Natural killer cell treated with Interleukin-12 subunit alpha and Interleukin-12 subunit beta and Interleukin-15 and Interleukin-18, amount 100 ng/mL, for 72 hours (primary cell): Measurements from ENCODE around the gene CCDC93. TPM values are rescaled to one million over a fixed set of nuclear protein-coding genes. Genes with fewer than 3 reads are reported as not detected.
"Not testable (repeated sequence)": the region's sequence is repeated elsewhere in the genome, so short reads cannot be mapped to it uniquely, and the experiment has no call there.

ENCODE experiments used
- ATAC-seq, 2 donors: fragments of 150-1000 bp; cut with Tn5 transposase in 1 of 2; sonication (Bioruptor Pico), chemical (Tn5 transposase) in 1 of 2; 2 replicates each; pipeline ENCODE4 v1.10.0; 2021
- DNase-seq: peaks from one replicate; pipeline ENCODE4 v3.0.0; 2022; ENCODE audit warnings: low spot score
- H3K27ac Mint-ChIP-seq, 2 donors: 1 replicate in 1 of 2; 2 replicates in 1 of 2; pipeline ENCODE4 v1.8.0; 2022; ENCODE audit warnings: mixed read lengths in 2 of 2, mild to moderate bottlenecking in 1 of 2, moderate library complexity in 1 of 2
- H3K27me3 Mint-ChIP-seq, 2 donors: 1 replicate in 1 of 2; 2 replicates in 1 of 2; pipeline ENCODE4 v1.8.0; 2022; ENCODE audit warnings: mixed read lengths in 2 of 2
- H3K36me3 Mint-ChIP-seq: one replicate; pipeline ENCODE4 v1.8.0; 2022; ENCODE audit warnings: mixed read lengths
- H3K4me1 Mint-ChIP-seq, 2 donors: 1 replicate in 1 of 2; 2 replicates in 1 of 2; pipeline ENCODE4 v1.8.0; 2022; ENCODE audit warnings: low read depth in 2 of 2, mixed read lengths in 2 of 2, mild to moderate bottlenecking in 1 of 2
- H3K4me3 Mint-ChIP-seq: one replicate; pipeline ENCODE4 v1.8.0; 2022; ENCODE audit warnings: mixed read lengths
- H3K9me3 Mint-ChIP-seq: 2 replicates; pipeline ENCODE4 v1.8.0; 2022; ENCODE audit warnings: mixed read lengths
- total RNA-seq, 2 donors: library from RNA; stranded (reverse); gene quantifications; one replicate each; pipeline ENCODE4 v1.2.3, GENCODE V29; 2022

CCDC93 gene
- total RNA-seq, 2 donors from 2014 or later: 33.5 to 59.9 TPM

- Mint-ChIP-seq H3K4me1 (peaks cover 31 to 44% of the 10 kb centered on the region in 2 donors), H3K27ac (peak overlapping the region; percentile 38 to 64), H3K27me3 (no peaks in the 10 kb centered on the region), H3K36me3 (peaks cover 59% of the 10 kb centered on the region), H3K9me3 (no peaks in the 10 kb centered on the region), H3K4me3 (peak overlapping the region; percentile 43)
- DNase-seq (no peak), ATAC-seq (no peak)
These were observed 82.6 kb downstream of the CCDC93 start for GRCh38 chr2:117931266-117931665.

- no peak for DNase-seq
- Mint-ChIP-seq H3K36me3 (peaks cover 59% of the 10 kb centered on the region), H3K4me1 (peaks cover 33 to 46% of the 10 kb centered on the region in 2 donors), H3K27me3 (no peaks in the 10 kb centered on the region), H3K9me3 (no peaks in the 10 kb centered on the region), H3K27ac (peak overlapping the region; percentile 38 to 64), H3K4me3 (peak overlapping the region; percentile 43)
- ATAC-seq: peak; percentile 81 to 86
These were observed 83.1 kb downstream of the CCDC93 start for GRCh38 chr2:117930775-117931174.

GRCh38 chr2:117923471-117923870, 90.4 kb downstream of the CCDC93 start:
- DNase-seq, ATAC-seq, H3K27me3 Mint-ChIP-seq, H3K4me3 Mint-ChIP-seq, H3K27ac Mint-ChIP-seq, H3K9me3 Mint-ChIP-seq: not testable (repeated sequence)
- Mint-ChIP-seq H3K36me3 (peaks cover 66% of the 10 kb centered on the region), H3K4me1 (peaks cover 6 to 12% of the 10 kb centered on the region in 2 donors)

GRCh38 chr2:117921520-117921919, 92.3 kb downstream of the CCDC93 start:
- DNase-seq (no peak), ATAC-seq (no peak)
- peaks cover 53% of the 10 kb centered on the region for H3K36me3 Mint-ChIP-seq
- H3K27ac Mint-ChIP-seq: no peak overlapping the region
- H3K27me3 Mint-ChIP-seq: no peaks in the 10 kb centered on the region
- no peaks in the 10 kb centered on the region for H3K9me3 Mint-ChIP-seq
- peaks cover 6 to 12% of the 10 kb centered on the region in 2 donors for H3K4me1 Mint-ChIP-seq
- H3K4me3 Mint-ChIP-seq: no peak overlapping the region

- peaks cover 40% of the 10 kb centered on the region for H3K36me3 Mint-ChIP-seq
- no peak for ATAC-seq
- H3K27ac Mint-ChIP-seq: no peak overlapping the region
- no peaks in the 10 kb centered on the region for H3K9me3 Mint-ChIP-seq
- H3K4me3 Mint-ChIP-seq: no peak overlapping the region
- peaks cover 0 to 4% of the 10 kb centered on the region in 2 donors for H3K4me1 Mint-ChIP-seq
- no peaks in the 10 kb centered on the region for H3K27me3 Mint-ChIP-seq
- no peak for DNase-seq
These were observed 95.3 kb downstream of the CCDC93 start for GRCh38 chr2:117918608-117919007.

GRCh38 chr2:117917223-117917917, 96.5 kb downstream of the CCDC93 start:
- no peak for DNase-seq
- no peak overlapping the region for H3K27ac Mint-ChIP-seq

GRCh38 chr2:117902933-117903332, 110.9 kb downstream of the CCDC93 start:
- Mint-ChIP-seq H3K9me3 (peaks cover 2% of the 10 kb centered on the region), H3K27me3 (peaks cover 2 to 10% of the 10 kb centered on the region in 2 donors), H3K27ac (no peak overlapping the region), H3K36me3 (peaks cover 6% of the 10 kb centered on the region), H3K4me3 (no peak overlapping the region), H3K4me1 (no peaks in the 10 kb centered on the region)
- DNase-seq (no peak), ATAC-seq (no peak)

More at GRCh38 chr2:117917223-117917917, 96.5 kb downstream of the CCDC93 start:
- Mint-ChIP-seq H3K36me3 (peaks cover 35% of the 10 kb centered on the region), H3K9me3 (no peaks in the 10 kb centered on the region), H3K27me3 (no peaks in the 10 kb centered on the region), H3K4me3 (no peak overlapping the region), H3K4me1 (peaks cover 0 to 4% of the 10 kb centered on the region in 2 donors)
- no peak for ATAC-seq

- H3K36me3 Mint-ChIP-seq: peaks cover 5% of the 10 kb centered on the region
- H3K27ac Mint-ChIP-seq: no peak overlapping the region
- H3K4me1 Mint-ChIP-seq: no peaks in the 10 kb centered on the region
- no peaks in the 10 kb centered on the region for H3K9me3 Mint-ChIP-seq
- DNase-seq (no peak), ATAC-seq (no peak)
- peaks cover 19% of the 10 kb centered on the region in 2 donors for H3K27me3 Mint-ChIP-seq
- no peak overlapping the region for H3K4me3 Mint-ChIP-seq
These were observed 125.0 kb downstream of the CCDC93 start for GRCh38 chr2:117888897-117889296.

GRCh38 chr2:117885308-117885707, 128.6 kb downstream of the CCDC93 start:
- peaks cover 6% of the 10 kb centered on the region for H3K36me3 Mint-ChIP-seq
- no peak overlapping the region for H3K27ac Mint-ChIP-seq
- H3K4me1 Mint-ChIP-seq: no peaks in the 10 kb centered on the region
- peaks cover 11 to 24% of the 10 kb centered on the region in 2 donors for H3K27me3 Mint-ChIP-seq
- no peaks in the 10 kb centered on the region for H3K9me3 Mint-ChIP-seq
- no peak for DNase-seq
- ATAC-seq: no peak
- H3K4me3 Mint-ChIP-seq: no peak overlapping the region

- Mint-ChIP-seq H3K36me3 (peaks cover 6% of the 10 kb centered on the region), H3K27ac (no peak overlapping the region), H3K4me3 (no peak overlapping the region), H3K9me3 (no peaks in the 10 kb centered on the region), H3K4me1 (no peaks in the 10 kb centered on the region), H3K27me3 (peaks cover 23 to 54% of the 10 kb centered on the region in 2 donors)
- ATAC-seq (no peak), DNase-seq (no peak)
These were observed 134.9 kb downstream of the CCDC93 start for GRCh38 chr2:117879003-117879402.

- Mint-ChIP-seq H3K4me3 (no peak overlapping the region), H3K36me3 (peaks cover 4% of the 10 kb centered on the region), H3K9me3 (no peaks in the 10 kb centered on the region), H3K27ac (no peak overlapping the region), H3K4me1 (no peaks in the 10 kb centered on the region), H3K27me3 (peaks cover 23 to 41% of the 10 kb centered on the region in 2 donors)
- DNase-seq (no peak), ATAC-seq (no peak)
These were observed 138.1 kb downstream of the CCDC93 start for GRCh38 chr2:117875786-117876185.

Other genes with a start within 250 kb of the CCDC93 start
- gene DDX18, start 199.4 kb downstream of the CCDC93 start, total RNA-seq: 10 to 100 TPM; 88.9 to 93.4 TPM
- 10 to 100 TPM; 21.7 to 47.7 TPM for gene INSIG2, start 74.4 kb upstream of the CCDC93 start, total RNA-seq